PC-3 (cell line): ENCODE data around the gene IBTK. TPM values are rescaled to one million over a fixed set of nuclear protein-coding genes. Genes with fewer than 3 reads are reported as not detected.
A peak's percentile ranks its signal among the peaks of the same experiment; 100 is the strongest.

Experiments
- ATAC-seq: fragments of 200-7000 bp; cut with Tn5 transposase; 2 replicates; pipeline ENCODE4 v1.9.1; 2020; ENCODE audit warnings: mild to moderate bottlenecking, moderate library complexity
- BruUV-seq: library from RNA; stranded (reverse); fragments of 400-500 nt; replicated peaks from 2 replicates; lab custom pipeline; 2021; lab: Mats Ljungman, UMichigan
- CTCF ChIA-PET: fragments of 300-600 bp; sonication (Branson Sonifier 250); formaldehyde crosslinking; loops from one replicate; lab custom pipeline; 2022; ENCODE audit warnings: antibody characterized with exemption; lab: Charles Lee
- POLR2A ChIA-PET: fragments of 300-600 bp; sonication (Branson Sonifier 250); formaldehyde crosslinking; loops from one replicate; lab custom pipeline; 2022; ENCODE audit warnings: antibody characterized with exemption; ENCODE audit not compliant: unreplicated experiment; lab: Charles Lee
- DNase-seq: peaks from one replicate; pipeline ENCODE4 v3.0.0-alpha.2; 2015
- H2AFZ ChIP-seq: fragments of 300-600 bp; sonication (generic); 2 replicates; pipeline ENCODE4 v1.6.0; 2016; ENCODE audit warnings: antibody characterized with exemption, low read length
- H3F3A ChIP-seq: fragments of 300-600 bp; sonication (generic); one replicate; pipeline ENCODE4 v1.6.0; 2017; ENCODE audit warnings: antibody characterized with exemption, low read length, control low read depth, mild to moderate bottlenecking; ENCODE audit not compliant: unreplicated experiment
- H3K27ac ChIP-seq: fragments of 300-600 bp; sonication (generic); 2 replicates; pipeline ENCODE4 v1.5.1; 2016; ENCODE audit warnings: mild to moderate bottlenecking, low read length
- H3K27me3 ChIP-seq: fragments of 300-600 bp; sonication (generic); 2 replicates; pipeline ENCODE4 v1.6.1; 2016; ENCODE audit warnings: low read length, mixed read lengths
- H3K36me3 ChIP-seq: fragments of 300-600 bp; sonication (generic); 2 replicates; pipeline ENCODE4 v1.6.1; 2016; ENCODE audit warnings: low read depth, mixed run types, low read length, mixed read lengths
- H3K4me1 ChIP-seq: fragments of 300-600 bp; sonication (generic); 2 replicates; pipeline ENCODE4 v1.5.1; 2016; ENCODE audit warnings: low read length; ENCODE audit not compliant: insufficient read depth
- H3K4me2 ChIP-seq: fragments of 300-600 bp; sonication (generic); 2 replicates; pipeline ENCODE4 v1.6.0; 2016; ENCODE audit warnings: low read length
- H3K4me3 ChIP-seq: fragments of 300-600 bp; sonication (generic); 2 replicates; pipeline ENCODE4 v1.5.1; 2016; ENCODE audit warnings: mild to moderate bottlenecking, low read length, mixed read lengths
- H3K79me2 ChIP-seq: fragments of 300-600 bp; sonication (generic); 2 replicates; pipeline ENCODE4 v1.6.1; 2017; ENCODE audit warnings: low read length, mixed read lengths
- H3K9ac ChIP-seq: fragments of 300-600 bp; sonication (generic); 2 replicates; pipeline ENCODE4 v1.6.0; 2016; ENCODE audit warnings: mild to moderate bottlenecking, low read length
- H3K9me2 ChIP-seq: fragments of 300-600 bp; sonication (generic); replicated peaks from 2 replicates; pipeline ENCODE4 v1.6.1; 2016; ENCODE audit warnings: mixed run types, low read length, mixed read lengths
- H3K9me3 ChIP-seq: fragments of 300-600 bp; sonication (generic); 2 replicates; pipeline ENCODE4 v1.6.1; 2016; ENCODE audit warnings: low read length, mixed read lengths
- H4K20me1 ChIP-seq: fragments of 300-600 bp; sonication (generic); 2 replicates; pipeline ENCODE4 v1.6.1; 2016; ENCODE audit warnings: low read length, mixed read lengths
- EZH2 ChIP-seq: fragments of 300-600 bp; sonication (generic); IDR thresholded peaks from one replicate; pipeline ENCODE4 v1.6.1; 2017; ENCODE audit warnings: antibody characterized with exemption, mild to moderate bottlenecking, low read length; ENCODE audit not compliant: unreplicated experiment
- EZH2phosphoT487 ChIP-seq: fragments of 300-600 bp; sonication (generic); IDR thresholded peaks from 2 replicates; pipeline ENCODE4 v1.6.1; 2018; ENCODE audit warnings: mild to moderate bottlenecking, antibody characterized with exemption, low read length, borderline replicate concordance
- intact Hi-C: fragments of 100-400 bp; cut with micrococcal nuclease; formaldehyde crosslinking; loops from 2 replicates; pipeline ENCODE4 v1.9.0; 2023
- total RNA-seq: library from RNA; depleted of rRNA; stranded (reverse); fragments of >200 nt; gene quantifications from 2 replicates; pipeline ENCODE4 v1.2.3, GENCODE V29; 2014
- TF ChIP-seq, protein P1 (sequence below): fragments of 300-600 bp; sonication (generic); conservative IDR thresholded peaks from 2 replicates; pipeline ENCODE4 v1.5.1; 2017; ENCODE audit warnings: antibody characterized with exemption, low read depth, mild to moderate bottlenecking, low read length

Gene IBTK
- total RNA-seq, 1 experiment from 2014 or later: 17.2 TPM

DNA sequence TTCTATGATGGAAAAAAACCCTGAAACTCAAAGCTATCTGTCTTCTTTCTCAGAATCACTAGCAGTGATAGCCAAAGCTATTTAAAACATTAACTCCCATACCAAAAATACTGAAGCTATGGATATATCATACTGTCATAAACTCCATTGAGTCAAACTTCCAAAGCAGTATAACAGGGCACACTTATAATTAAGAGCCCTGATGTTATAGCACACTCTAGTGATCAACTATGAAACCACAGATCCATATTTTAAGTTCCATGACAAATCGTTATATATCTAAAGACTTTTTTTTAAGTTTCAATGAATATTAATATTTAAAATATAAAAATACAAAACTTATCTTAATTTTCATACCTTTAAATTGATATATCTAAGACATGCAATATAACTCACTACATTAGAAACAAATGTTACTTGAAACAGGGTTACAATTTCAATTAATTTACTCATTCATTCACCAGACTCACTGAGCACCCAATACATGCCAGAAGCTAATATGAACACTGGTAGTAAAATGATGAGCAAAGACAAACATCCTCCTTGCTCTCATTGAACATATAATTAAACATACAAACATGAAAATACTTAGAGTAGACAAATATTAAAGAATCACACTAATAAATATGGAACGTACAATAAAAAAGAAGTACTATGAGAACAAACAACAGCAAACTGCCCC is 69.3 kb downstream of the IBTK start:
- DNase-seq (peak; percentile 41), ATAC-seq (peak; percentile 76)
- intact Hi-C loops: loop anchor here (1.0 to 5.0 kb wide), 2 partner anchors 101 to 417 kb away; no protein-coding TSS in a partner anchor
- no TSS peak for BruUV-seq
- ChIA-PET CTCF (interaction anchor here (0.6 kb wide), 1 partner anchor 399 kb away, joined by 3 read pairs; no protein-coding TSS in a partner anchor), POLR2A (interaction anchor here (0.7 kb wide), 1 partner anchor 49 kb away, joined by 5 read pairs; no protein-coding TSS in a partner anchor)
- H3K9ac ChIP-seq: no peak overlapping the region
- no peak overlapping the region for H2AFZ ChIP-seq
- no peaks in the 10 kb centered on the region for H3F3A ChIP-seq
- TF ChIP-seq EZH2phosphoT487: no peak
- TF ChIP-seq, protein P1, sequence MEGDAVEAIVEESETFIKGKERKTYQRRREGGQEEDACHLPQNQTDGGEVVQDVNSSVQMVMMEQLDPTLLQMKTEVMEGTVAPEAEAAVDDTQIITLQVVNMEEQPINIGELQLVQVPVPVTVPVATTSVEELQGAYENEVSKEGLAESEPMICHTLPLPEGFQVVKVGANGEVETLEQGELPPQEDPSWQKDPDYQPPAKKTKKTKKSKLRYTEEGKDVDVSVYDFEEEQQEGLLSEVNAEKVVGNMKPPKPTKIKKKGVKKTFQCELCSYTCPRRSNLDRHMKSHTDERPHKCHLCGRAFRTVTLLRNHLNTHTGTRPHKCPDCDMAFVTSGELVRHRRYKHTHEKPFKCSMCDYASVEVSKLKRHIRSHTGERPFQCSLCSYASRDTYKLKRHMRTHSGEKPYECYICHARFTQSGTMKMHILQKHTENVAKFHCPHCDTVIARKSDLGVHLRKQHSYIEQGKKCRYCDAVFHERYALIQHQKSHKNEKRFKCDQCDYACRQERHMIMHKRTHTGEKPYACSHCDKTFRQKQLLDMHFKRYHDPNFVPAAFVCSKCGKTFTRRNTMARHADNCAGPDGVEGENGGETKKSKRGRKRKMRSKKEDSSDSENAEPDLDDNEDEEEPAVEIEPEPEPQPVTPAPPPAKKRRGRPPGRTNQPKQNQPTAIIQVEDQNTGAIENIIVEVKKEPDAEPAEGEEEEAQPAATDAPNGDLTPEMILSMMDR: peak; percentile 55
- H3K36me3 ChIP-seq: peaks cover 14% of the 10 kb centered on the region; the same call in 1 of the 2 replicates
- H3K4me2 ChIP-seq: no peak overlapping the region
- H3K9me3 ChIP-seq: no peaks in the 10 kb centered on the region
- H3K27me3 ChIP-seq: no peaks in the 10 kb centered on the region
- H4K20me1 ChIP-seq: no peaks in the 10 kb centered on the region
- H3K4me3 ChIP-seq: no peak overlapping the region
- H3K4me1 ChIP-seq: no peaks in the 10 kb centered on the region
- H3K79me2 ChIP-seq: no peaks in the 10 kb centered on the region
- no peak overlapping the region; the same call in 1 of the 2 replicates for H3K27ac ChIP-seq
- no peaks in the 10 kb centered on the region for H3K9me2 ChIP-seq

DNA sequence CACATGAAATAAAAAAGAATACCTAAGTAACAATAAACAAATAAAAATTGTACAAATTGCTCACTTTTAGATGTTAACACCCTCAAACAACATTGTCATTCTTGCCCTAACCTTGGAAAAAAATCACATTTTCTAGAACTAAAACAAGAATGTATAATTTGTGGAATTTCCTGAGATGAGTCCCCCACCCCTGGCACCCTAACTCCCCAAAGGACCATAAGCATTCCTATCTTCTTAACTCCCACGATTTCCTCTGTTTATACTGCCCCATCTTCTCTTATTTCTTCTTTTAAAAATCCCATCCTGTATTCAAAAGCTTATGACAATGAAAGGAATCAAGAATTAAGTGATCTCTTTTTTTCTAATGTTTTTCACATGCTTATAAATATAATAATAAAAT is 70.9 kb downstream of the IBTK start:
- Histone ChIP-seq H3K9ac (no peak overlapping the region), H3K36me3 (peaks cover 12% of the 10 kb centered on the region; the same call in 1 of the 2 replicates), H3K9me3 (no peaks in the 10 kb centered on the region), H3K4me2 (no peak overlapping the region), H3K4me3 (no peak overlapping the region), H2AFZ (no peak overlapping the region), H3K9me2 (no peaks in the 10 kb centered on the region), H3K27me3 (no peaks in the 10 kb centered on the region), H3F3A (no peaks in the 10 kb centered on the region), H4K20me1 (no peaks in the 10 kb centered on the region), H3K79me2 (no peaks in the 10 kb centered on the region), H3K4me1 (no peaks in the 10 kb centered on the region), H3K27ac (no peak overlapping the region)
- no peak for DNase-seq
- no peak for TF ChIP-seq EZH2
- TF ChIP-seq, protein P1: no peak
- no peak for TF ChIP-seq EZH2phosphoT487
- CTCF ChIA-PET: no interaction called here
- no peak for ATAC-seq
- no TSS peak for BruUV-seq
- POLR2A ChIA-PET: no interaction called here
- intact Hi-C loops: loop anchor here (5.0 kb wide), 1 partner anchor 99 kb away; no protein-coding TSS in a partner anchor

DNA sequence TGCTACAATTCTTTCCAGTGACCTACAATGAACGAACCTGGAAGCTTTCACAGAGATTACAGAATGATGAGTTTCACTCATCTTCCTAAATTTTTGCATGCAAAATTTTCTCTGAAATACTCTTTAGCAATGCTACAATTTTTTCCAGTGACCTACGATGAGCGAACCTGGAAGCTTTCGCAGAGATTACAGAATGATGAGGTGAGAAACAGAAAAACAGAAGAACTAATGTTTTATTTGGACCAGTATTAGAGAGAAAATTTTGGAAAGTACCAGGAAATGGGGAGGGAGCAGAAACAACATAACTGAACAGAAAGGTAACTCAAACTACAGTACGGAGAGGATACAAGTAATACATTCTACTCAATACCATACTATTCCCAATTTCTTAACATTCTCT is 75.0 kb downstream of the IBTK start:
- Histone ChIP-seq H3K4me3 (no peak overlapping the region), H3F3A (no peaks in the 10 kb centered on the region), H3K27me3 (no peaks in the 10 kb centered on the region), H3K9ac (no peak overlapping the region), H2AFZ (no peak overlapping the region), H3K4me1 (no peaks in the 10 kb centered on the region), H4K20me1 (no peaks in the 10 kb centered on the region), H3K79me2 (no peaks in the 10 kb centered on the region), H3K27ac (no peak overlapping the region), H3K36me3 (peaks cover 6% of the 10 kb centered on the region; the same call in 1 of the 2 replicates), H3K4me2 (no peak overlapping the region), H3K9me3 (no peaks in the 10 kb centered on the region), H3K9me2 (no peaks in the 10 kb centered on the region)
- ChIA-PET POLR2A (no interaction called here), CTCF (no interaction called here)
- BruUV-seq: no TSS peak
- TF ChIP-seq EZH2 (no peak), EZH2phosphoT487 (no peak)
- TF ChIP-seq, protein P1: no peak
- ATAC-seq (no peak), DNase-seq (no peak)
- intact Hi-C loops: no loop called here
